Spleen (tissue), 11 donors: ENCODE measurements around the gene C6orf141. TPM values are rescaled to one million over a fixed set of nuclear protein-coding genes. Genes with fewer than 3 reads are reported as not detected.

Source experiments
- DNase-seq: peaks from one replicate; pipeline ENCODE4 v3.0.0-alpha.2; 2020
- H3K27ac ChIP-seq, 8 donors: fragments of 200-600 bp; sonication (generic) in 7 of 8; 1 replicate in 4 of 8; 2 replicates in 4 of 8; pipeline versions ENCODE4 v1.5.0 to v1.8.0; 2016 to 2021; ENCODE audit warnings: inconsistent platforms in 4 of 8, mild to moderate bottlenecking in 4 of 8, moderate library complexity in 1 of 8
- H3K27me3 ChIP-seq, 7 donors: fragments of 200-600 bp; sonication (generic) in 6 of 7; replicated peaks in 1 of 7; 1 replicate in 4 of 7; 2 replicates in 3 of 7; pipeline versions ENCODE4 v1.5.0 to v1.8.0; 2016 to 2021; ENCODE audit warnings: inconsistent platforms in 3 of 7, mild to moderate bottlenecking in 1 of 7
- H3K36me3 ChIP-seq, 6 donors: fragments of 200-600 bp; sonication (generic) in 5 of 6; 1 replicate in 4 of 6; 2 replicates in 2 of 6; pipeline versions ENCODE4 v1.5.0 to v1.8.0; 2016 to 2021; ENCODE audit warnings: inconsistent platforms in 2 of 6
- H3K4me1 ChIP-seq, 6 donors: fragments of 200-600 bp; sonication (generic) in 5 of 6; 1 replicate in 3 of 6; 2 replicates in 3 of 6; pipeline versions ENCODE4 v1.5.0 to v1.8.0; 2016 to 2021; ENCODE audit warnings: inconsistent platforms in 3 of 6
- H3K4me3 ChIP-seq, 8 donors: fragments of 200-600 bp; sonication (generic) in 7 of 8; 1 replicate in 4 of 8; 2 replicates in 4 of 8; pipeline versions ENCODE4 v1.5.0 to v1.8.0; 2016 to 2021; ENCODE audit warnings: inconsistent platforms in 4 of 8, mild to moderate bottlenecking in 4 of 8, moderate library complexity in 2 of 8
- H3K9me3 ChIP-seq, 8 donors: fragments of 200-600 bp; sonication (generic) in 7 of 8; 1 replicate in 4 of 8; 2 replicates in 4 of 8; pipeline versions ENCODE4 v1.5.0 to v1.8.0; 2016 to 2021; ENCODE audit warnings: inconsistent platforms in 4 of 8
- CTCF ChIP-seq, 11 experiments: fragments of 200-600 bp in 7 of 11; fragments of 450-650 bp in 4 of 11; sonication (generic) in 4 of 11; IDR thresholded peaks in 8 of 11; conservative IDR thresholded peaks in 3 of 11; 1 replicate in 7 of 11; 2 replicates in 4 of 11; pipeline versions ENCODE4 v1.4.0 to v1.8.0; 2016 to 2021; ENCODE audit warnings: antibody characterized with exemption in 11 of 11, inconsistent platforms in 4 of 11, mild to moderate bottlenecking in 1 of 11
- POLR2A ChIP-seq, 3 donors: fragments of 450-650 bp; IDR thresholded peaks; one replicate each; pipeline ENCODE4 v1.5.1; 2017; ENCODE audit warnings: antibody characterized with exemption in 3 of 3, mild to moderate bottlenecking in 1 of 3
- POLR2AphosphoS5 ChIP-seq, 3 donors: sonication (generic); formaldehyde crosslinking; IDR thresholded peaks; one replicate each; pipeline ENCODE4 v1.5.1; 2017; ENCODE audit warnings: antibody characterized with exemption in 3 of 3
- WGBS, 5 donors: extraction: QIAGEN DNeasy Blood & Tissue Kit in 3 of 5; methylation state at CpG; one replicate each; pipeline versions ENCODE4 v1.1.5 to v1.1.7; 2013 to 2018; 5-methylcytosine and 5-hydroxymethylcytosine counted together
- intact Hi-C: fragments of 100-400 bp; cut with DNase I; formaldehyde crosslinking; loops from one replicate; pipeline ENCODE4 v1.15.0; 2023; ENCODE audit warnings: low total_unique reads
- polyA plus RNA-seq, 3 donors: library from polyadenylated mRNA; stranded (reverse); fragments of 200-250 nt; gene quantifications; one replicate each; pipeline ENCODE4 v1.2.1, GENCODE V29; 2013
- total RNA-seq, 7 donors: library from RNA; depleted of rRNA in 3 of 7; stranded (reverse); fragments of >200 nt in 3 of 7; fragmentation: NEBNext Ultra II Directional in 4 of 7; extraction: Animal tissue kit (Norgen Biotek cat#: 25700) in 4 of 7; gene quantifications; one replicate each; pipeline versions ENCODE4 v1.1.0 to v1.2.1, GENCODE V29; 2016 to 2021
- donor health status: healthy with polysubstance abuse.
- donor health status: DM: no; HTN: no; CAD: no; lungs with moderate emphysema.
- donor health status: DM: no; HTN: no; CAD: no.
- donor health status: Bipolar disorder and iron deficiency.
- donor health status: healthy.
- donor health status: DM: no; HTN: no; CAD: no.
- donor health status: DM: yes; HTN: yes; CAD: no.

The C6orf141 gene
- total and polyA plus RNA-seq, 10 donors, result 0.12 TPM; not detected in 9

GRCh38 chr6:49543087-49543858, 7.2 kb upstream of the C6orf141 start:
- no peak for TF ChIP-seq CTCF (IDR thresholded peaks at IDR 0.05 in 8 of 11, conservative IDR thresholded peaks at IDR 0.05 in 3 of 11)
- TF ChIP-seq POLR2A (IDR thresholded peaks at IDR 0.05), result no peak
- no peak for TF ChIP-seq POLR2AphosphoS5 (IDR thresholded peaks at IDR 0.05)
- Histone ChIP-seq H3K27ac (no peak overlapping the region), H3K4me1 (no peaks in the 10 kb centered on the region), H3K27me3 (no peaks in the 10 kb centered on the region), H3K36me3 (no peaks in the 10 kb centered on the region), H3K9me3 (no peaks in the 10 kb centered on the region), H3K4me3 (no peak overlapping the region)
- intact Hi-C loops, result no loop called here
- no peak for DNase-seq
- whole genome bisulfite sequencing, 5 donors, result 76 to 90% (median 86%) methylated on average over 7 of the region's 7 CpGs

- DNase-seq, result no peak
- Histone ChIP-seq H3K27me3 (peaks cover 0 to 28% (median 19%) of the 10 kb centered on the region in 7 donors), H3K27ac (no peak overlapping the region), H3K4me1 (peaks cover 0 to 15% (median 14%) of the 10 kb centered on the region in 6 donors), H3K36me3 (no peaks in the 10 kb centered on the region), H3K9me3 (no peaks in the 10 kb centered on the region), H3K4me3 (no peak overlapping the region)
- 79 to 92% (median 87%) methylated on average over 1 of the region's 1 CpG for WGBS, 5 donors
- intact Hi-C loops, result no loop called here
- no peak for TF ChIP-seq POLR2AphosphoS5 (IDR thresholded peaks at IDR 0.05)
- TF ChIP-seq CTCF (IDR thresholded peaks at IDR 0.05 in 8 of 11, conservative IDR thresholded peaks at IDR 0.05 in 3 of 11), result no peak
- no peak for TF ChIP-seq POLR2A (IDR thresholded peaks at IDR 0.05)
Observed at GRCh38 chr6:49546331-49546730, 4.1 kb upstream of the C6orf141 start.

GRCh38 chr6:49548613-49549304, 1.7 kb upstream of the C6orf141 start:
- no peak overlapping the region for H3K27ac ChIP-seq
- H3K4me3 ChIP-seq, result no peak overlapping the region
- H3K36me3 ChIP-seq, result no peaks in the 10 kb centered on the region
- no peaks in the 10 kb centered on the region for H3K9me3 ChIP-seq
- intact Hi-C loops, result no loop called here
- peaks cover 4 to 24% (median 20%) of the 10 kb centered on the region in 6 donors for H3K4me1 ChIP-seq
- 81 to 95% (median 82%) methylated on average over 5 of the region's 5 CpGs for WGBS, 5 donors
- H3K27me3 ChIP-seq, result peaks cover 0 to 52% (median 25%) of the 10 kb centered on the region in 7 donors
- TF ChIP-seq POLR2AphosphoS5 (IDR thresholded peaks at IDR 0.05), result no peak
- no peak for TF ChIP-seq POLR2A (IDR thresholded peaks at IDR 0.05)
- TF ChIP-seq CTCF (IDR thresholded peaks at IDR 0.05 in 8 of 11, conservative IDR thresholded peaks at IDR 0.05 in 3 of 11), result no peak
- DNase-seq, result no peak
